Endothelial cell (in vitro differentiated cells): Measurements from ENCODE around the gene YKT6. TPM values are rescaled to one million over a fixed set of nuclear protein-coding genes. Genes with fewer than 3 reads are reported as not detected.

Experiments used
- DNase-seq: peaks from one replicate; pipeline ENCODE4 v3.0.0; 2021; ENCODE audit warnings: low spot score
- H3K27ac Mint-ChIP-seq: one replicate; pipeline ENCODE4 v1.8.0; 2021; ENCODE audit warnings: mixed read lengths, inconsistent platforms; ENCODE audit not compliant: unreplicated experiment
- H3K27me3 Mint-ChIP-seq: one replicate; pipeline ENCODE4 v1.8.0; 2021; ENCODE audit warnings: mild to moderate bottlenecking, moderate library complexity, mixed read lengths, inconsistent platforms; ENCODE audit not compliant: unreplicated experiment
- H3K36me3 Mint-ChIP-seq: one replicate; pipeline ENCODE4 v1.8.0; 2021; ENCODE audit warnings: mild to moderate bottlenecking, low read depth, mixed read lengths, inconsistent platforms; ENCODE audit not compliant: unreplicated experiment
- H3K4me1 Mint-ChIP-seq: one replicate; pipeline ENCODE4 v1.8.0; 2021; ENCODE audit warnings: mild to moderate bottlenecking, mixed read lengths, inconsistent platforms; ENCODE audit not compliant: unreplicated experiment
- H3K4me3 Mint-ChIP-seq: one replicate; pipeline ENCODE4 v1.8.0; 2021; ENCODE audit warnings: mild to moderate bottlenecking, mixed read lengths, inconsistent platforms; ENCODE audit not compliant: unreplicated experiment
- H3K9me3 Mint-ChIP-seq: one replicate; pipeline ENCODE4 v1.8.0; 2021; ENCODE audit warnings: mixed read lengths, inconsistent platforms; ENCODE audit not compliant: unreplicated experiment
- CTCF ChIP-seq: fragments of 200-600 bp; sonication (generic); IDR thresholded peaks from one replicate; pipeline ENCODE4 v1.5.0; 2021; ENCODE audit warnings: antibody characterized with exemption; ENCODE audit not compliant: unreplicated experiment
- total RNA-seq: library from RNA; stranded (reverse); fragmentation: NEBNext Ultra II Directional; extraction: Animal tissue kit (Norgen Biotek cat#: 25700); gene quantifications from one replicate; pipeline ENCODE4 v1.2.1, GENCODE V29; 2021; ENCODE audit not compliant: unreplicated experiment

The YKT6 gene
- total RNA-seq, 1 donor from 2014 or later: 98.4 TPM

GRCh38 chr7:44247868-44248651 lies 47.3 kb downstream of the YKT6 start:
- no peaks in the 10 kb centered on the region for H3K9me3 Mint-ChIP-seq
- no peak for TF ChIP-seq CTCF
- H3K27ac Mint-ChIP-seq: no peak overlapping the region
- H3K4me1 Mint-ChIP-seq: peaks cover 4% of the 10 kb centered on the region
- no peak for DNase-seq
- H3K4me3 Mint-ChIP-seq: no peak overlapping the region
- peaks cover 12% of the 10 kb centered on the region for H3K27me3 Mint-ChIP-seq
- H3K36me3 Mint-ChIP-seq: peaks cover 2% of the 10 kb centered on the region

GRCh38 chr7:44249639-44250234 lies 49.0 kb downstream of the YKT6 start:
- Mint-ChIP-seq H3K4me1 (peaks cover 4% of the 10 kb centered on the region), H3K27ac (no peak overlapping the region), H3K27me3 (peaks cover 12% of the 10 kb centered on the region), H3K4me3 (no peak overlapping the region), H3K36me3 (peaks cover 2% of the 10 kb centered on the region), H3K9me3 (no peaks in the 10 kb centered on the region)
- no peak for DNase-seq
- TF ChIP-seq CTCF: no peak

- Mint-ChIP-seq H3K4me3 (no peak overlapping the region), H3K36me3 (peaks cover 2% of the 10 kb centered on the region), H3K27ac (no peak overlapping the region), H3K4me1 (no peaks in the 10 kb centered on the region), H3K9me3 (no peaks in the 10 kb centered on the region), H3K27me3 (peaks cover 13% of the 10 kb centered on the region)
- no peak for DNase-seq
- no peak for TF ChIP-seq CTCF
These were observed 50.5 kb downstream of the YKT6 start for GRCh38 chr7:44251269-44251668.

GRCh38 chr7:44251881-44252280 lies 51.1 kb downstream of the YKT6 start:
- Mint-ChIP-seq H3K4me1 (no peaks in the 10 kb centered on the region), H3K9me3 (no peaks in the 10 kb centered on the region), H3K36me3 (peaks cover 2% of the 10 kb centered on the region), H3K27ac (no peak overlapping the region), H3K27me3 (peaks cover 10% of the 10 kb centered on the region), H3K4me3 (no peak overlapping the region)
- TF ChIP-seq CTCF: no peak
- no peak for DNase-seq

- Mint-ChIP-seq H3K36me3 (no peaks in the 10 kb centered on the region), H3K9me3 (no peaks in the 10 kb centered on the region), H3K4me3 (no peak overlapping the region), H3K27me3 (peaks cover 10% of the 10 kb centered on the region), H3K4me1 (peaks cover 4% of the 10 kb centered on the region), H3K27ac (no peak overlapping the region)
- no peak for TF ChIP-seq CTCF
- no peak for DNase-seq
These were observed 55.7 kb downstream of the YKT6 start for GRCh38 chr7:44256459-44256858.
